ENCODE data around the gene SLC6A16.

The SLC6A16 gene

DNA sequence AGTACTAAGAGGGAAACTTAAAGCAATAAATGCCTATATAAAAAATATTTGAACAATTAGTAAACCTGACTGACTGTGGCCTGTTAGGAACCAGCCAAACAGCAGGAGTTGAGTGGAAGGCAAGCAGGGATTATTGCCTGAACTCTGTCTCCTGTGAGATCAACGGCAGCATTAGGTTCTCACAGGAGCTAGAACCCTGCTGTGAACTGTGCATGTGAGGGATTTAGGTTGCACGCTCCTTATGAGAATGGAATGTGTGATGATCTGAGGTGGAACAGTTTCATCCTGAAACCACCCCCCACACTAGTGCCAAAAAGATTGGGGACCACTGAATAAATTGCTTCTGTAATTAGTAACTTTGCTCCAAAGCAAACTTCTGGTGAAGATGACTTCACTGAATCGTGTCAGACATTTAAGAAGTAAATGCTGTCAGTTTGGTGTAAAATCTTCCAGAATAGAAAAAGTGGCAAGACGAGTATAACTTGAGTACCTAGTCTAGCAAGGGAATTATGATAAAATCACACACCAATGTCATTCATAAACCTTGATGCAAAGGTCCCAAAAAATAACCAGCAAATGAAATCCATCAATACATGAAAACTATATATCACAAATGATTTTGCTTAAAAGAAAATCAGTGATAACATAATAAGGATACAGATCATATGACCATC is 53.8 kb downstream of the SLC6A16 start:
- DNase-seq (ENCODE audit: low read depth): peak; percentile 4

DNA sequence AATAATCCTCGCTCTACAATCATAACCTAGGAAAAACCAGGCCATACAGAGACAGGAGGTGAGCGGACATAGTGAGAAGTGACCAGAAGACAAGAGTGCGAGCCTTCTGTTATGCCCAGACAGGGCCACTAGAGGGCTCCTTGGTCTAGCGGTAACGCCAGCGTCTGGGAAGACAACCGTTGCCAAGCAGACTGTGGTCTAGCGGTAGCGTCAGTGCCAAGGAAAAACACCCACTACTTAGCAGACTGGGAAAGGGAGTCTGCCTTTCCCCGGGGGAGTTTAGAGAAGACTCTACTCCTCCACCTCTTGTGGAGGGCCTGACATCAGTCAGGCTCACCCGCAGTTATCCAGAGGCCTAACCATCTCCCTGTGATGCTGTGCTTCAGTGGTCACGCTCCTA is 58.6 kb downstream of the SLC6A16 start:
- DNase-seq (ENCODE audit: low read depth): peak; percentile 66

DNA sequence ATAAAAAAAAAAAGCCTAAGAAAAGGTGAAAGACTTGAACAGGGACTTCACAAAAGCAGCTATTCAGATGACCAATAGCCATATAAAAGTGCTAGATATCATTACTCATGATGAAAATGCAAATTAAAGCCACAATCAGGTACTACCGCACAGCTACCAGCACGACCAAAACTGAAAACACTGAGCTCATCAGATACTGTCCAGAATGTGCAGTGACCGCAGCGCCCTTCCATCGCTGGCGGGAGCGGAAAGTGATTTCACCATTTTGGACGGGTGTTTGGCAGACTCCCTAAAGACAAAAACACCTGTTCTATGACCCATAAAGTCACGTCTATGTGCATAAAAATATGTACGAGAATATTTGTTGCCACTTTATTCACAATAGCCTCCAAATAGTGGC is 60.7 kb downstream of the SLC6A16 start:
- no peak for DNase-seq (ENCODE audit: low read depth)

DNA sequence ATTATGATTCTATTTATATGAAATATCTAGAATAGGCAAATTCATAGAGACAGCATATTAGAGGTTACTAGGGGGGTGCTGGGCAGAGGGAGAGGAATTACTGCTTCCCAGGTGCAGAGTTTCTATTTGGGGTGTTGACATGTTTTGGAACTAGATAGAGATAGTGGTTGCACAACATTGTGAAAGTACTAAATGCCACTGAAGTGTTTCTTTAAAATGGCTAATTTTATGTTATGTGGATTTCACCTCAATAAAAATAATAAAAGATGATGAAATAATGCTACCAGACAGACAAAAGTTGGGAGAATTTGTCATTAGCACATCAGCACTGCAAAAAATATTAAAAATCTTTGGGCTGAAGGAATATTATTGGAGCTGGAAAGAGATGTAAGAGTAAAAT is 63.4 kb downstream of the SLC6A16 start:
- no peak for DNase-seq (ENCODE audit: low read depth)

DNA sequence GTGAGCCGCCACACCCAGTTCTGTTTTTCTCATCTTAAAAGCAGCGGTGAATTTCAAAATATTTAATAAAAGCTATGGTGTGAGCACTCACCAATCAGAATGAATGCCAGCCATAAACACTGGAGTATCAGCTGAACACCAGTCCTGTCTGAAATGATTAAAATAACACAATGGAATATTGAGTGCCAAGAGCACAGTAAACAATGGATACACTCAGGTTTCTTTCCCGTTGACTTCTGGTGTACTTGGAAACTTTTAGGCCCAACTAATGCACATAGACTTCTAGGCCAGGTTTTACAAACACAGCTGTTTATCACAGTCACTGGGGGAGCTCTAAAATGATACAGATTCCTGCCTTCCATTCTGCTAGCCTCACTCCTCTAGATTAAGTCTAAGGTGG is 68.3 kb downstream of the SLC6A16 start:
- no peak for DNase-seq (ENCODE audit: low read depth)

DNA sequence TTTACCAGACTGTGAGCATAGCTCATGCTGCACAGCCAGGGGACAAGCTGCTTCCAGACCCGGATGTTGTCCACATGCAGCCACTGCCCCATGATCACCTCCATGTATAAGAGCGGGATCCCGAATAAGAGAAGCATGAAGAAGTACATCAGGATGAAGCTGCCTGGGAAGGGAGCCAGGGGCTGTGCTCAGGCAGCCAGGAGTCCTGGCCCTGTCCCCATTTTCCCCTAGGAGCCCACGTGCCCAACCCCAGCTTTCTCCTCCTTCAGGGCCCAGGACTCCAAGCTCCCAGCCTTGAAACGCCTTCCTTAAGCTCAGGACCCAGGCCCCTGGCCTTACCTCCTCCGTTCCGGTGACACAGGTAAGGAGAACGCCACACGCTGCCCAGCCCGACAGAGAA is 69.3 kb downstream of the SLC6A16 start:
- DNase-seq (ENCODE audit: low read depth): no peak

DNA sequence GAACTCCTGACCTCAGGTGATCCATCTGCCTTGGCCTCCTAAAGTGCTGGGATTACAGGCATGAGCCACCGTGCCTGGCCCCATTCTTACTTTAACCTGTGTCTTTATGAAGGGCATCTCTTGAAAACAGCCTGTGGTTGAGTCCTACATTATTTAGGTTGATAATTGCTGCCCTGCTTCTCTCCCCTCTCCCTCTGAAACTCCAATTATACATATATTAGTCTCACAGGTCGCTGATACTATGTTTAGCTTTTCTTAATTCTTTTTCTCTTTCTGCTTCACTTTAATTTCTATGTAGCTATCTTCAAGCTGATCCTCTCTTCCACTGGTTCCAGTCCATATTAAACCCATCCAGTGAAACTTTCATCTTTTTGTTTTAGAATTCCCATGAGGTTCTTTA is 75.1 kb downstream of the SLC6A16 start:
- DNase-seq (ENCODE audit: low read depth): no peak

DNA sequence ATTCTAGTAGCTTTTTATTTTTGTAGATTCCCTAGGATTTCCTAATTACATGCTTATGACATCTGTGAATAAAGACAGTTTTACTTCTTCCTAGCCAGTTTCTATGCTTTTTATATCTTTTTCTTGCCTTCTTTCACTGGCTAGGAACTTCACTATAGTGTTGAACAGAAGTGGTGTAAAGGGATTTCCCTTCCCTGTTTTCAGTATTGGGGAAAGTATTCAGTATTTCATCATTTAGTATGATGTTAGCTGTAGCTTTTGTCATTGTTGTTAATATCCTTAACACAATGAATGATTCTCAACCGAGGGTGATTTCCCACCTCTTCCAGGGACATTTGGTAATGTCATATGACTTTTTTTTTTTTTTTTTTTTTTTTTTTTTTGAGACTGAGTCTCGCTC is 77.3 kb downstream of the SLC6A16 start:
- DNase-seq (ENCODE audit: low read depth): no peak

DNA sequence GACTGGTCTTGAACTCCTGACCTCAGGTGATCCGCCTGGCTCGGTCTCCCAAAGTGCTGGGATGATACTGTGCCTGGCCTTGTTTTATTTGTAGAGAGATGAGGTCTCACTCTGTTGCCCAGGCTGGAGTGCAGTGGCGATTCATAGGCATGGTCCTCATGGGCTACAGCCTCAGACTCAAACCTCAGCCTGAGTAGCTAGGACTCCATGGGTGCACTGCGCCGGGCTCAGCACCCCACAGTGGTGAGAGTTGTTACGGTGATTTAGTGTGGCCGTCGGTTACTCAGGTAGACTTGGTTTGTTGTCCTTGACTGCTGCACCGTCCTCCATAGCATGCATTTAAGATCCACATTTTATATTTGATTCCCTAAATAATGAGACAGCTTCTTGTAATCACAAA is 80.7 kb downstream of the SLC6A16 start:
- DNase-seq (ENCODE audit: low read depth): no peak

DNA sequence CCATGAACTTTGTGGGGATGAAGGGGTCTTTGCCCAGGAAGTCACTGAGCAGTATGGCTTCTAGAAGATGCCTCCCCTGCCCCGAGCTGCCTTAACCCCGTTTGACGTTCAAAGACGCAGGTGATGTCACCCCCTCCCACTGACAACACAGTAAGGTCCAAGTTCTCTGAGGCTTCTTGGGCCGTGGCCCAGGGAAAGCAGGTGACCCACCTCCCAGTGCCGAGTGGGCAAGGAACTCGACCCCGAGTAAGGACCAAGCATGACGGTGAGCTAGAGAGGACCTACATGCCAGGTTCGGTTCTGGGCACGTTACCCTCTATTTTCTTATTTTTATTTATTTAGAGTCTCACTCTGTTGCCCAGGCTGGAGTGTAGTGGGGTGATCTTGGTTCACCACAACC is 81.3 kb downstream of the SLC6A16 start:
- no peak for DNase-seq (ENCODE audit: low read depth)

DNA sequence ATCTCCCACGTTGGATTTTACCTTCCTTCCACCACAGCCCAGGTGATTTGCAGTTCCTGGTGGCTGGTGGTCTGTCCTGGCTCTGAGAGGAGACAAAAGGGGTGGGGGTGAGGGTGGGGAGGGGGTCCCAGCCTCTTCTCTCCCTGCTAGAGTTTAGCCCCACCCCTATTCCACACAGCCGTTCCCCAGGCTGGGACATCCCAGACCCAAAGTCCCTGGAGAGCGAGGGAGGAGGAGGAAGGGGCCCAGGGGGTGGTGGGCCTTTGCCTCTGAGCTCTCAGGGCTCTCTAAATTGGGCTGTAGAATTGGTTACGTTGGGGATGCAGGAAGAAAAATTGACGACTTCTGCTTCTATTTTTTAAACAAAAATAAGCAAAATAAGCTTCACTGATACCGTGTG is 81.9 kb downstream of the SLC6A16 start:
- DNase-seq (ENCODE audit: low read depth): no peak

DNA sequence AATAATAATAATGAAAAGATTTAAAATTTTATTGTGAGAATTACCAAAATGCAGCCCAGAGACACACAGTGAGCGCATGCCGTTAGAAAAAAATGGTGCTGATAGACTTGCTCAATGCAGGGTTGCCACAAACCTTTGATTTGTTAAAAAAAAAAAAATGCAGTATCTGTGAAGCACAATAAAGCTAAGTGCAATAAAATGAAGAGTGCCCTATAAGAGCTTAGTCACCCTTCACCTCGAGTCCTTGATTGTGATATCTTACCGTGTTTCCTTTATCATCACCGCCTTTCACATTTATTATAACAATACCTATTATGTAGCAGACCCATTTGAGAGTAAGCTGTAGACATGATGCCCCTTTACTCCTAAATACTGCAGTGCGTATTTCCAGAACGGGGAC is 83.2 kb downstream of the SLC6A16 start:
- DNase-seq (ENCODE audit: low read depth): no peak
